Choroid plexus epithelial cell (primary cell): ENCODE measurements around the gene NOX3.

Experiments used
- DNase-seq: peaks from one replicate; pipeline ENCODE4 v3.0.0-alpha.2; 2010; ENCODE audit warnings: low read depth
- H3K4me3 ChIP-seq: 2 replicates; pipeline ENCODE4 v1.5.1; 2011; ENCODE audit warnings: low read depth, mild to moderate bottlenecking, control low read depth, low read length, moderate library complexity
- CTCF ChIP-seq: conservative IDR thresholded peaks from 2 replicates; pipeline ENCODE4 v1.5.1; 2011; ENCODE audit warnings: low read depth, mild to moderate bottlenecking, control low read depth, inconsistent platforms, low read length, moderate library complexity

Gene NOX3

GRCh38 chr6:155354167-155354566 lies 101.5 kb downstream of the NOX3 start:
- no peak for DNase-seq
- TF ChIP-seq CTCF: no peak
- no peak overlapping the region for H3K4me3 ChIP-seq

- no peak overlapping the region for H3K4me3 ChIP-seq
- TF ChIP-seq CTCF: no peak
- peak; percentile 67 for DNase-seq
These were observed 102.8 kb downstream of the NOX3 start for GRCh38 chr6:155352811-155353210.

DNA sequence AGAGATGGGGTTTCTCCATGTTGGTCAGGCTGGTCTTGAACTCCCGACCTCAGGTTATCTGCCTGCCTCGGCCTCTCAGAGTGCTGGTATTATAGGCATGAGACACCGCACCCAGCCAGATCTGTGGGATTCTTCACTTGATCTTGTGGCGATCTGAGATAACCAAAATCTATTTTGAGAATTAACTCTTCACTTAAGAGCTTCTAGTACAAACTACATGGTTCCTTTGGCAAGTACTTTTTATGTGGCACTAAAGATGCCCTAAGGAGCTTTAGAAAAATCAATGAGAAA lies 103.6 kb downstream of the NOX3 start:
- no peak for TF ChIP-seq CTCF
- no peak overlapping the region for H3K4me3 ChIP-seq
- no peak for DNase-seq

DNA sequence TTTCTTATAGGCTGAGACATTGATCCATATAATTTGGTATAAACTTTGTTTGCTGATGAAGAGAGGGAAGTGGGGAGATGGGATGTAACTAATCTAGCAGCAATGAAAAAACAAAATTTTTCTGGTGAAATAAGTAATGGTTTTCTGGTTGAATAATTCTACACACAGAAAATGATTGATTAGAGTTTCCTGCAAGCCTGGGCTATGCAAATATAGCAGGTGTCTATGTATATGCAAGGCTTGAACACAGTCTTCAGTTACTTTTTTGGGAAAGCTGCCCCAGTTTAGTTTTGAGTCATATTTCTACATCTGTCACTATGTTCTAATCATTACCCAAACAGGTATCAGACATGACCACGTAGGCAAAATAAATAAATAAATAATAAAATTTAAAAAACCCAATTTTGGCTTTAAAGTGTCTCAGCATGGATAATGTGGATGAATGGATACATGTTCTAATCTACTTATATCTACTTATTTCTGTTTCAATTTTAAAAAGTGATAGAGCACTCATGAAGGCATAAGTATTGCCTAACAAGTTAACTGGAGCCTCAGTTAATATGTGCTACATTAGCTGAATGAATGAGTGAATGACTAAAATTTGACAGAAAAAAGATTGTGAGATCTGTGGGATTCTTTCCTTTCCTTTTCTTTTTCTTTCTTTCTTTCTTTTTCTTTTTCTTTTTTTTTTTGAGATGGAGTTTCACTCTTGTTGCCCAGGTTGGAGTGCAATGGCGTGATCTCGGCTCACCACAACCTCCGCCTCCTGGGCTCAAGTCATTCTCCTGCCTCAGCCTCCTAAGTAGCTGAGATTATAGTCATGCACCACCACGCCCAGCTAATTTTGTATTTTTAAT lies 104.1 kb downstream of the NOX3 start:
- no peak for DNase-seq
- H3K4me3 ChIP-seq: no peak overlapping the region
- no peak for TF ChIP-seq CTCF

- no peak for DNase-seq
- H3K4me3 ChIP-seq: no peak overlapping the region
- no peak for TF ChIP-seq CTCF
These were observed 105.7 kb downstream of the NOX3 start for GRCh38 chr6:155349956-155350355.

GRCh38 chr6:155349129-155349528 lies 106.5 kb downstream of the NOX3 start:
- DNase-seq: peak; percentile 33
- no peak for TF ChIP-seq CTCF
- no peak overlapping the region for H3K4me3 ChIP-seq

DNA sequence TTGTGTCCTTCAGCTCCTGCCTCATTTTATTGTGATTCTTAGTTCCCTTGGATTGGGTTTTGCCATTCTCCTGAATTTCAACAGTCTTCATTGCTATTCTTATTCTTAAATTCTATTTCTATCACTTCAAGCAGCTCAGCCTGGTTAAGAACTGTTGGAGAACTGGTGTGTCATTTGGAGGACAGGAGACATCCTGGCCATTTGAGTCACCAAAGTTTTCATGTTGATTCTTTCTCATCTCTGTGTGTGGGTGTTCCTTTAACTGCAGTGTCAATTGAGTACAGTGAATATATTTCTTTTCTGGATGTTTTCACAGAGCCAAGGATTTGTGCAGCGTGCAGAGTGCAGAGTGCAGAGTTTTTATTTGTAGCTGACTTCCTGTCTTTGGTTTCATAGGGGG lies 107.8 kb downstream of the NOX3 start:
- no peak for DNase-seq
- H3K4me3 ChIP-seq: no peak overlapping the region
- TF ChIP-seq CTCF: no peak
